ENCODE data around the gene AKT1. TPM values are rescaled to one million over a fixed set of nuclear protein-coding genes. Genes with fewer than 3 reads are reported as not detected.
A peak's percentile ranks its signal among the peaks of the same experiment; 100 is the strongest.

The AKT1 gene
- total and polyA plus RNA-seq, 2 of the 4 experiments (the other 2 are of a cell fraction): 193 to 221 TPM

GRCh38 chr14:104750056-104750752 lies 45.3 kb downstream of the AKT1 start:
- Histone ChIP-seq H3K27ac (ENCODE audit: insufficient read depth, low read length) (peak overlapping the region; percentile 64), H4K91ac (ENCODE audit: insufficient read depth, low read depth, low read length) (peak overlapping the region; percentile 19; the same call in 1 of the 2 replicates), H4K5ac (ENCODE audit: low read depth, low read length) (peak overlapping the region; percentile 5; the same call in 1 of the 2 replicates), H3K36me3 (ENCODE audit: control insufficient read depth, insufficient read depth, low read length) (peaks cover under 1% of the 10 kb centered on the region; the same call in 1 of the 2 replicates), H3K14ac (replicated peaks; ENCODE audit: low read depth, low read length) (peak overlapping the region; percentile 67), H3K27me3 (ENCODE audit: control insufficient read depth, insufficient read depth, low read length) (no peaks in the 10 kb centered on the region), H3K4me1 (ENCODE audit: control insufficient read depth, insufficient read depth, low read length) (peaks cover 33% of the 10 kb centered on the region), H3K56ac (ENCODE audit: extremely low read depth, insufficient read depth, low read length) (peak overlapping the region; percentile 38; the same call in 1 of the 2 replicates), H3K23ac (ENCODE audit: low read depth, low read length) (peak overlapping the region; percentile 48), H3K4me3 (ENCODE audit: insufficient read depth, low read depth, low read length) (no peak overlapping the region), H3K18ac (ENCODE audit: low read depth, low read length) (peak overlapping the region; percentile 3; the same call in 1 of the 2 replicates), H2BK20ac (ENCODE audit: low read depth, low read length) (peak overlapping the region; percentile 71; the same call in 1 of the 2 replicates), H3K79me1 (ENCODE audit: low read depth in 1 of 2, low read length in 2 of 2) (peaks cover 0 to 19% of the 10 kb centered on the region in 2 experiments; a peak in 2 of 4 replicates), H2BK120ac (ENCODE audit: low read depth, low read length) (peak overlapping the region; percentile 72; the same call in 1 of the 2 replicates), H2AK5ac (ENCODE audit: low read depth, low read length) (peak overlapping the region; percentile 61), H3K4ac (ENCODE audit: low read depth, low read length) (peak overlapping the region; percentile 68; the same call in 1 of the 2 replicates), H3K9me3 (ENCODE audit: control insufficient read depth, insufficient read depth, low read length) (no peaks in the 10 kb centered on the region), H4K20me1 (ENCODE audit: insufficient read depth, low read length) (peaks cover 21% of the 10 kb centered on the region), H2BK15ac (ENCODE audit: low read depth, low read length) (0 out of 3 replicates have a peak overlapping the region, but pooled peaks have one; percentile 14), H2AFZ (replicated peaks; ENCODE audit: low read length, poor library complexity) (peak overlapping the region; percentile 84), H3K9me1 (ENCODE audit: insufficient read depth, low read length) (peaks cover 17% of the 10 kb centered on the region), H2BK5ac (ENCODE audit: low read depth, low read length, poor library complexity, severe bottlenecking) (peak overlapping the region; percentile 88), H4K8ac (ENCODE audit: low read depth in 2 of 2, low read length in 2 of 2) (peak overlapping the region; percentile 11 to 80; a peak in 2 of 4 replicates), H3K4me2 (ENCODE audit: low read depth, low read length) (no peak overlapping the region), H2AK9ac (replicated peaks; ENCODE audit: low read depth, low read length, poor library complexity) (peak overlapping the region; percentile 35), H3K9ac (ENCODE audit: low read depth, low read length) (no peak overlapping the region)
- ATAC-seq (ENCODE audit: low read depth) (no peak), DNase-seq (peak; percentile 48)
- in situ Hi-C loops (cut with MboI; ENCODE audit: low sequenced_read_pairs): no loop called here
- WGBS, 2 experiments (ENCODE audit: extremely low coverage in 2 of 2, insufficient read length in 1 of 2): 86% methylated on average over 7 of the region's 12 CpGs; no CpG with 5 or more reads in 1 of the 2 experiments
- no TSS peak for BruUV-seq (replicated peaks)
- CTCF ChIA-PET: no interaction called here
- POLR2A ChIA-PET (ENCODE audit: unreplicated experiment): no interaction called here
- TF ChIP-seq MXI1 (IDR thresholded peaks at IDR 0.05; ENCODE audit: borderline replicate concordance, low read depth, low read length): no peak
- TF ChIP-seq, protein P1, sequence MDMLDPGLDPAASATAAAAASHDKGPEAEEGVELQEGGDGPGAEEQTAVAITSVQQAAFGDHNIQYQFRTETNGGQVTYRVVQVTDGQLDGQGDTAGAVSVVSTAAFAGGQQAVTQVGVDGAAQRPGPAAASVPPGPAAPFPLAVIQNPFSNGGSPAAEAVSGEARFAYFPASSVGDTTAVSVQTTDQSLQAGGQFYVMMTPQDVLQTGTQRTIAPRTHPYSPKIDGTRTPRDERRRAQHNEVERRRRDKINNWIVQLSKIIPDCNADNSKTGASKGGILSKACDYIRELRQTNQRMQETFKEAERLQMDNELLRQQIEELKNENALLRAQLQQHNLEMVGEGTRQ (IDR thresholded peaks at IDR 0.05; ENCODE audit: low read depth, low read length): peak; percentile 56
- dilution Hi-C loops (cut with HindIII; ENCODE audit: low sequenced_read_pairs, unreplicated experiment): no loop called here
- intact Hi-C loops (cut with micrococcal nuclease): no loop called here
